ENCODE measurements around the gene RAB27B. TPM values are rescaled to one million over a fixed set of nuclear protein-coding genes. Genes with fewer than 3 reads are reported as not detected.

RAB27B gene
- total RNA-seq, 1 donor from 2014 or later, result 6.1 TPM

DNA sequence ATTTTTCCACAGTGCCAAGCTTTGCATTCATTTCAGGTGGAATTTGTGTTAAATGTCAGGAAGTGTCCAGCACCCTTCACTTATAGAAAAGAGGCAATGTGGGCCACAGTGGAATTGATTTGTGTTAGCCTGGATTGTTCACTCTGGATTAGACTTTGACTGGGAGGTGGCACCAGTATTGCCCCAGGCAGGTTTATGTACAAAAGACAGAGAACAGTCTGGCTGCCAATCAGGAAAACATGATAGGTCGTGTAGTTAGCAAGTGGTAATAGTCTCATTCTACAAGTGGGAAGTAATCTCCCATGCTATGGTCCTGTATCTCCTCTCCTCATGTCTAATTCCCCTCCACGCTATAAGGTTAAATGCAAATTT is 45.6 kb downstream of the RAB27B start:
- intact Hi-C loops (cut with DNase I), result no loop called here

DNA sequence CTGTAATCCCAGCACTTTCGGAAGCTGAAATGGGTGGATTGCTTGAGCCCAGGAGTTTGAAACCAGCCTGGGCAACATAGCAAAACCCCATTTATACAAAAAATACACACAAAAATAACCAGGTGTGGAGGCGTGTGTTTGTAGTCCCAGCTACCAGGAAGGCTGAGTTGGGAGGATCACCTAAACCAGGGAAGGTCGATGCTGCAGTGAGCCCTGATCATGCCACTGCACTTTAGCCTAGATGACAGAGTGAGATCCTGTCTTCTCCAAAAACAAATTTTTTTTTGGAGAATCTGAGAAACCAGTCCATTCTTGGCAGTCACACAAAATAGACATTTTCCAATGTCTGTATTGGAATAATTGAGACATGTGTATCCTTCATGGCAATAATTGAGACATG is 46.8 kb downstream of the RAB27B start:
- TF ChIP-seq, protein P1, sequence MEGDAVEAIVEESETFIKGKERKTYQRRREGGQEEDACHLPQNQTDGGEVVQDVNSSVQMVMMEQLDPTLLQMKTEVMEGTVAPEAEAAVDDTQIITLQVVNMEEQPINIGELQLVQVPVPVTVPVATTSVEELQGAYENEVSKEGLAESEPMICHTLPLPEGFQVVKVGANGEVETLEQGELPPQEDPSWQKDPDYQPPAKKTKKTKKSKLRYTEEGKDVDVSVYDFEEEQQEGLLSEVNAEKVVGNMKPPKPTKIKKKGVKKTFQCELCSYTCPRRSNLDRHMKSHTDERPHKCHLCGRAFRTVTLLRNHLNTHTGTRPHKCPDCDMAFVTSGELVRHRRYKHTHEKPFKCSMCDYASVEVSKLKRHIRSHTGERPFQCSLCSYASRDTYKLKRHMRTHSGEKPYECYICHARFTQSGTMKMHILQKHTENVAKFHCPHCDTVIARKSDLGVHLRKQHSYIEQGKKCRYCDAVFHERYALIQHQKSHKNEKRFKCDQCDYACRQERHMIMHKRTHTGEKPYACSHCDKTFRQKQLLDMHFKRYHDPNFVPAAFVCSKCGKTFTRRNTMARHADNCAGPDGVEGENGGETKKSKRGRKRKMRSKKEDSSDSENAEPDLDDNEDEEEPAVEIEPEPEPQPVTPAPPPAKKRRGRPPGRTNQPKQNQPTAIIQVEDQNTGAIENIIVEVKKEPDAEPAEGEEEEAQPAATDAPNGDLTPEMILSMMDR (IDR thresholded peaks at IDR 0.05), result no peak
- TF ChIP-seq POLR2AphosphoS5 (IDR thresholded peaks at IDR 0.05; ENCODE audit: insufficient read depth in 1 of 2, low read depth in 1 of 2), result no peak
- TF ChIP-seq POLR2A (IDR thresholded peaks at IDR 0.05), result no peak
- Histone ChIP-seq H3K36me3 (no peaks in the 10 kb centered on the region), H3K27ac (no peak overlapping the region), H3K4me3 (no peak overlapping the region), H3K9me3 (no peaks in the 10 kb centered on the region), H3K4me1 (no peaks in the 10 kb centered on the region), H3K27me3 (no peaks in the 10 kb centered on the region)
- intact Hi-C loops (cut with DNase I), result no loop called here
- no peak for DNase-seq (ENCODE audit: extremely low spot score in 2 of 2)

More for the DNA sequence above, 45.6 kb downstream of the RAB27B start:
- H3K4me3 ChIP-seq, result no peak overlapping the region
- no peaks in the 10 kb centered on the region for H3K4me1 ChIP-seq
- H3K9me3 ChIP-seq, result no peaks in the 10 kb centered on the region
- DNase-seq (ENCODE audit: extremely low spot score in 2 of 2), result no peak
- TF ChIP-seq, protein P1 (IDR thresholded peaks at IDR 0.05), result no peak
- no peak for TF ChIP-seq POLR2A (IDR thresholded peaks at IDR 0.05)
- TF ChIP-seq POLR2AphosphoS5 (IDR thresholded peaks at IDR 0.05; ENCODE audit: insufficient read depth in 1 of 2, low read depth in 1 of 2), result no peak
- H3K27me3 ChIP-seq, result no peaks in the 10 kb centered on the region
- no peak overlapping the region for H3K27ac ChIP-seq
- H3K36me3 ChIP-seq, result no peaks in the 10 kb centered on the region

DNA sequence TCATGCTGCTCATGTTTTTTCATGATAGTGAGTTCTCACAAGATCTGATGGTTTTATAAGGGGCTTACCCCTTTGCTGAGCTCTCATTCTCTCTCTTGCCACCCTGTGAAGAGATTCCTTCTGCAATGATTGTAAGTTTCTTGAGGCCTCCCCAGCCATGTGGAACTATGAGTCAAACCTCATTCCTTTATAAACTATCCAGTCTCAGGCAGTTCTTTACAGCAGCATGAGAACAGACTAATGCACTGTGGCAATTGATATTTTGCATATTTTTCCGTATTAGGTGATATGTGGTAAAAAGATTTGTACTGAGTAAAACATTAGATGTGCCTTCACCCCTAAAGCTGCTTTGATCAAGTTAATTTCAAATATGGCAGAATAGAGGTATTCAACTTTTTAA is 48.8 kb downstream of the RAB27B start:
- TF ChIP-seq, protein P1 (IDR thresholded peaks at IDR 0.05), result no peak
- no peak for TF ChIP-seq POLR2AphosphoS5 (IDR thresholded peaks at IDR 0.05; ENCODE audit: insufficient read depth in 1 of 2, low read depth in 1 of 2)
- TF ChIP-seq POLR2A (IDR thresholded peaks at IDR 0.05), result no peak
- no peak for DNase-seq (ENCODE audit: extremely low spot score in 2 of 2)
- no peak overlapping the region for H3K27ac ChIP-seq
- H3K36me3 ChIP-seq, result no peaks in the 10 kb centered on the region
- intact Hi-C loops (cut with DNase I), result no loop called here
- H3K4me1 ChIP-seq, result no peaks in the 10 kb centered on the region
- no peaks in the 10 kb centered on the region for H3K9me3 ChIP-seq
- H3K27me3 ChIP-seq, result no peaks in the 10 kb centered on the region
- no peak overlapping the region for H3K4me3 ChIP-seq

DNA sequence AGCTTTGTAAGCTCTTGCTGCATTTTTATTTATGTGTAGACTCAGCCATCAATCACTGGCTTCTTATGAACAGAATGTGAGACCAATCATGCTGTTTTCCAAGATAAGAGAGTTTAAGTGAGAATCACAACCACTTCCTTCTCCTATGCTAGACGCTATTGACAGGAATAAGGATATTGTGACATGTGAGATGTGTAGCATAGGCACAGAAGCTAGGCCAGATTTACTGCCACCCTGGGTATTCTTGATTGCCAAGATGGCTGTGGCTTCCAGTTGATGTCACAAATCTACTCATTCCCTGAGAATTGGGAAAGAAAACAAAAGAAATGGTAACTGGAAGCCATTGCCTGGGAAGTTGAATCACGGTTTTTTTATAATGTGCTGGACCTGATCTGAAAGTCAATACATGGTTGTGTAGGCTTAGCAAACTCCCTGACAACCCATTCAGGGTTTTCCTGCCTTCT is 49.9 kb downstream of the RAB27B start:
- no peaks in the 10 kb centered on the region for H3K4me1 ChIP-seq
- intact Hi-C loops (cut with DNase I), result no loop called here

DNA sequence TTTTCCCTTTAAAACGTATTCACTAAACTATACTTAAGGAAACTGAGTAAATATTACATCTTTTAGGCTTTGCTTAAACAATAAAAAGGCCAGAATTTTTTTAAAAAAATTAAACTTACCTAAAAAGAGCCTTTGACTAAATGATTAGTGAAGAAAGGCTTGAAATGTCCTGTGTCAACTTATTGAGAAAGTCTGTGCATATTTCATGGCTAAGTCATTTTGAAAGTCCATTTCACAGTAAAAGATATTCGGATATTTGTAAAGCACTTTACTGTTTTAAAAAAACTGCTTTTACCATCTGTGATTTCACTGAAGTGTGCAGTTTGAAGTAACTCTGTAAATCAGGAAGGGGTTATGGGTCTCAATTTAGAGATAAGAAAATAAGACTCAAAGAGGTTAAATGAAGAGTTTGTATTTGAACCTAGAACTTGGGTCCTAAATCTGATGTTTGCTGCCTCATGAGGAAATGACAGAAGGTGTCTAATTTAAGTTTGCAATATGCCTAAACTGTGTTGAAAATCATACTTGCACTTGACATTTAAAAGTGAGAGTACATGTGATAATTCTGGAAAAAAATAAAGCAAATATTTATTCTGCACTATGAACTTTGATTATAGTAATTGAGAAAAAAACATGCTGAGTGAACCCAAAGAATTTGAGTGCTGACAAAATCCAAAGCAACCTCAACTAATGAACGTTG is 50.5 kb downstream of the RAB27B start:
- Histone ChIP-seq H3K36me3 (no peaks in the 10 kb centered on the region), H3K4me3 (no peak overlapping the region), H3K27me3 (no peaks in the 10 kb centered on the region), H3K9me3 (no peaks in the 10 kb centered on the region), H3K4me1 (no peaks in the 10 kb centered on the region), H3K27ac (no peak overlapping the region)
- no peak for DNase-seq (ENCODE audit: extremely low spot score in 2 of 2)
- TF ChIP-seq POLR2AphosphoS5 (IDR thresholded peaks at IDR 0.05; ENCODE audit: insufficient read depth in 1 of 2, low read depth in 1 of 2) (no peak), POLR2A (IDR thresholded peaks at IDR 0.05) (no peak)
- TF ChIP-seq, protein P1 (IDR thresholded peaks at IDR 0.05), result no peak
- intact Hi-C loops (cut with DNase I), result no loop called here

More for the DNA sequence above, 49.9 kb downstream of the RAB27B start:
- H3K36me3 ChIP-seq, result no peaks in the 10 kb centered on the region
- H3K27me3 ChIP-seq, result no peaks in the 10 kb centered on the region
- no peak overlapping the region for H3K27ac ChIP-seq
- no peak for TF ChIP-seq POLR2AphosphoS5 (IDR thresholded peaks at IDR 0.05; ENCODE audit: insufficient read depth in 1 of 2, low read depth in 1 of 2)
- no peak for TF ChIP-seq POLR2A (IDR thresholded peaks at IDR 0.05)
- TF ChIP-seq, protein P1 (IDR thresholded peaks at IDR 0.05), result no peak
- no peak for DNase-seq (ENCODE audit: extremely low spot score in 2 of 2)
- H3K4me3 ChIP-seq, result no peak overlapping the region
- no peaks in the 10 kb centered on the region for H3K9me3 ChIP-seq

Measured in vagina (tissue), 2 donors.